ENCODE results near the gene CCL25. TPM values are rescaled to one million over a fixed set of nuclear protein-coding genes. Genes with fewer than 3 reads are reported as not detected.
"Not testable (repeated sequence)": the region's sequence is repeated elsewhere in the genome, so short reads cannot be mapped to it uniquely, and the experiment has no call there.

The CCL25 gene
- total and polyA plus RNA-seq, 8 donors: 0.23 to 0.46 (median 0.37) TPM; not detected in 4

DNA sequence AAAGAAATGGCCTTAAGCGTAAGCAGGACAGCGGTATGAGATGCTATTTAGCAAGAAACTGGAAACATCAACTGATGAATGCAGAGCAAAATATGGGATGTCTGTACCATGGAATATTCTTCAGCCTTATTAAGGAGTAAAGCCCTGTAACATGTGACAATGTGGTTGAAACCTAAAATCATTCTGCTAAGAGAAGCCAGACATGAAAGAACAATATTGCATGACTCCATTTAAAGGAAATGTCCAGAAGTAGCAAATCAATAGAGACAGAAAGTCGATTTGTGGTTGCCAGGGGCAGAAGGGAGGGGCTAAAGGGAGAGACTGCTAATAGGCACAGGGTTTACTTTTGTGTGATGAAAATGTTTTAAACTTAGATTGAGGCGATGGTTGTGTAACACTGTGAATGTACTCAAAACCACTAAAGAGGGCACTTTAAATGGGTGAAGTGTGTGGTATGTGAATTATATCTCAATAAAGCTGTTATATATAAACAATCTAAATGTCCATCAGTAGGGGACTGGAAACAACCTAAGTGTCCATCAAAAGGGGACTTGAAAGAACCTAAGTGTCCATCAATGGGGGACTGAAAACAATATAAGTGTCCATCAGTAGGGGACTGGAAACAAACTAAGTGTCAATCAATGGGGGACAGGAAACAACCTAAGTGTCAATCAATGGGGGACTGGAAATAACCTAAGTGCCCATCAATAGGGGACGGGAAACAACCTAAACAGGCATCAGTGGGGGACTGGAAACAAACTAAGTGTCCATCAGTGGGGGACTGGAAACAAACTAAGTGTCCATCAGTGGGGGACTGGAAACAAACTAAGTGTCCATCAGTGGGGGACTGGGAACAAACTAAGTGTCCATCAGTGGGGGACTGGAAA lies 45.4 kb downstream of the CCL25 start:
- Histone ChIP-seq H3K36me3 (no peaks in the 10 kb centered on the region), H3K27ac (no peak overlapping the region), H3K4me3 (no peak overlapping the region), H3K4me1 (no peaks in the 10 kb centered on the region), H3K9me3 (peaks cover 7 to 45% of the 10 kb centered on the region in 2 donors), H3K27me3 (no peaks in the 10 kb centered on the region)
- ATAC-seq (peak; percentile 80), DNase-seq (no peak)
- TF ChIP-seq, protein P1, sequence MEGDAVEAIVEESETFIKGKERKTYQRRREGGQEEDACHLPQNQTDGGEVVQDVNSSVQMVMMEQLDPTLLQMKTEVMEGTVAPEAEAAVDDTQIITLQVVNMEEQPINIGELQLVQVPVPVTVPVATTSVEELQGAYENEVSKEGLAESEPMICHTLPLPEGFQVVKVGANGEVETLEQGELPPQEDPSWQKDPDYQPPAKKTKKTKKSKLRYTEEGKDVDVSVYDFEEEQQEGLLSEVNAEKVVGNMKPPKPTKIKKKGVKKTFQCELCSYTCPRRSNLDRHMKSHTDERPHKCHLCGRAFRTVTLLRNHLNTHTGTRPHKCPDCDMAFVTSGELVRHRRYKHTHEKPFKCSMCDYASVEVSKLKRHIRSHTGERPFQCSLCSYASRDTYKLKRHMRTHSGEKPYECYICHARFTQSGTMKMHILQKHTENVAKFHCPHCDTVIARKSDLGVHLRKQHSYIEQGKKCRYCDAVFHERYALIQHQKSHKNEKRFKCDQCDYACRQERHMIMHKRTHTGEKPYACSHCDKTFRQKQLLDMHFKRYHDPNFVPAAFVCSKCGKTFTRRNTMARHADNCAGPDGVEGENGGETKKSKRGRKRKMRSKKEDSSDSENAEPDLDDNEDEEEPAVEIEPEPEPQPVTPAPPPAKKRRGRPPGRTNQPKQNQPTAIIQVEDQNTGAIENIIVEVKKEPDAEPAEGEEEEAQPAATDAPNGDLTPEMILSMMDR (IDR thresholded peaks at IDR 0.05): no peak
- intact Hi-C loops (cut with DNase I): no loop called here

DNA sequence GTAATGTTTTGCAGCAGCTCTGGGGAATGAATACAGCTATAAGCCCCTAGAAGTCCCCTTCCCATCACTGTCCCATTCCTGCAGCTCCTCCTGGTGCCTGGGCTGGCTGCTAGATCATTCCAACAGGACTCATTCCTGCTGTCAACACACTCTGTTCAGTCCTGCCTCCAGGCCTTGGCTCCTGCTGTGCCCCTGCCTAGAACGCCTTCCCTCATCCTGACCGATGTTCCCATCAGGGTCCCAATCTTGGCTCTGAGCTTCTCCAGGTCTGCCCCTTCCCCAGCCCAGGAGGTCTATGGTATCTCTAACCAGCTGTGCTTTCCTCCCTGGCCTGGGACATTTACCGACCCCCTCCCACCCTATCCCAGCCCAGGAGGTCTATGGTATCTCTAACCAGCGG lies 48.8 kb downstream of the CCL25 start:
- Histone ChIP-seq H3K27ac (no peak overlapping the region), H3K36me3 (no peaks in the 10 kb centered on the region), H3K4me3 (no peak overlapping the region), H3K9me3 (peaks cover 0 to 12% of the 10 kb centered on the region in 2 donors), H3K4me1 (no peaks in the 10 kb centered on the region), H3K27me3 (no peaks in the 10 kb centered on the region)
- TF ChIP-seq, protein P1 (IDR thresholded peaks at IDR 0.05): no peak
- intact Hi-C loops (cut with DNase I): no loop called here
- DNase-seq (peak in 1 of 4 donors; percentile 17), ATAC-seq (no peak)

DNA sequence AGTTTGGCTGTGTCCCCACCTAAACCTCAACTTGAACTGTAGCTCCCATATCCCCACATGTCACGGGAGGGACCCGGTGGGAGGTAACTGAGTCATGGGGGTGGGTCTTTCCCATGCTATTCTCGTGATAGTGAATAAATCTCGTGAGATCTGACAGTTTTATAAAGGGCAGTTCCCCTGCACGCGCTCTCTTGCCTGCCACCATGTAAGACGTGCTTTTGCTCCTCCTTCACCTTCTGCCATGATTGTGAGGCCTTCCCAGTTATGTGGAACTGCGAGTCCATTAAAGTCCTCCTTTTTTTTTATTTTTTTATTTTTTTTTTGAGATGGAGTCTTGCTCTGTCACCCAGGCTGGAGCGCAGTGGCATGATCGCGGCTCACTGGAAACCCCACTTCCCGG lies 49.4 kb downstream of the CCL25 start:
- H3K36me3 ChIP-seq; H3K4me3 ChIP-seq; H3K4me1 ChIP-seq; intact Hi-C loops (cut with DNase I); ATAC-seq; H3K9me3 ChIP-seq; H3K27me3 ChIP-seq; H3K27ac ChIP-seq: not testable (repeated sequence)
- peak in 1 of 4 donors; percentile 10 for DNase-seq

- ATAC-seq: no peak
- peak in 1 of 4 donors; percentile 4 for DNase-seq
- intact Hi-C loops (cut with DNase I): no loop called here
- H3K36me3 ChIP-seq: no peaks in the 10 kb centered on the region
- H3K4me1 ChIP-seq: no peaks in the 10 kb centered on the region
- no peak overlapping the region for H3K4me3 ChIP-seq
- H3K27ac ChIP-seq: no peak overlapping the region
- H3K27me3 ChIP-seq: peaks cover 0 to 16% of the 10 kb centered on the region in 2 donors
- no peaks in the 10 kb centered on the region for H3K9me3 ChIP-seq
- TF ChIP-seq, protein P1 (IDR thresholded peaks at IDR 0.05): no peak
Measured at GRCh38 chr19:8105471-8105870, 52.9 kb downstream of the CCL25 start.

DNA sequence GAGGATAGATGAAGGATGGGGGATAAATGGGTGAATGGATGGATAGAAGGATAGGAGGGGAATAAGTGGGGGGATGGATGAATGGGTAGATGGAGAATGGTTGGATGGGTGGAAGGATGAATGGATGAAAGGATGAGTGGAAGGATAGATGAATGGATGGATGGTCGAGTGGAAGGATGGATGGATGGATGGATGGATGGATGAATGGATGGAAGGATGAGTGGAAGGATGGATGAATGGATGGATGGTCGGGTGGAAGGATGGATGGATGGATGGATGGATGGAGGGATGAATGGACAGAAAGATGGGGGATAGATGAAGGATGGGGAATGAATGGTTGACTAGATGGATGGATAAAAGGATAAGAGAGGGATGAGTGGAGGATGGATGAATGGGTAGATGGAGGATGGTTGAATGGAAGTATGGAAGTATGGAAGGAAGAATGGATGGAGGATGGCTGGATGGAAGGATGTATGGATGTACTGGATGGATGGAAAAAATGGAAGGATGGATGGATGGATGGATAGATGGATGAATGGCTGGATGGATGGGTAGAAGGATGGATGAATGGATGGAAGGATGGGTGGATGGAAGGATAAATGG lies 54.8 kb downstream of the CCL25 start:
- H3K4me3 ChIP-seq: no peak overlapping the region
- H3K9me3 ChIP-seq: no peaks in the 10 kb centered on the region
- TF ChIP-seq, protein P1 (IDR thresholded peaks at IDR 0.05): no peak
- H3K27ac ChIP-seq: no peak overlapping the region
- ATAC-seq: no peak
- no peak for DNase-seq
- H3K27me3 ChIP-seq: peaks cover 0 to 16% of the 10 kb centered on the region in 2 donors
- intact Hi-C loops (cut with DNase I): no loop called here
- H3K36me3 ChIP-seq: no peaks in the 10 kb centered on the region
- no peaks in the 10 kb centered on the region for H3K4me1 ChIP-seq

Data from left lung (tissue), 10 donors.